ENCODE measurements around the gene KCNK3. TPM values are rescaled to one million over a fixed set of nuclear protein-coding genes. Genes with fewer than 3 reads are reported as not detected.

The KCNK3 gene
- total and polyA plus RNA-seq, 2 donors (not counting 3 experiments of a cell fraction or from before 2014, with no cell fraction given) = not detected

DNA sequence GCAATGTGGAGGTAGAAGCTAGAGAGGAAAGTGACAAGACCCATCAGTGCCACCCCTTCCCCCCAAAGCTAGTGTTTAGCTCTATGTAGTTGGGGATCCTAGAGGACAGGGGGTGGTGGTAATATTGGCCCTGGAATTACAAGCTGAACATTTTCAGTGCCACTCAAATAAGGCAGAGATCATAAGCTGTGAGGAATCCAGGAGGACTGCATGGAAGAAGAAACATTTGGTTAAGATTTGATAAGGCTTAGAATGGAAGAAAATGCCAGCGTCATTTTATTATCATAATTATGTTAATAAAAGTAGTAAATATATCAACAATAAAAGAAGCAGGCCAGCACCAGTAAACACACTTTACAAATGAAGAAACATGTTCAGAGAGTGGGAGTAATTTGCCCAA lies 33.7 kb downstream of the KCNK3 start:
- H4K20me1 ChIP-seq (replicated peaks; ENCODE audit: control insufficient read depth, extremely low read depth, insufficient read depth, low read length) = no peaks in the 10 kb centered on the region
- dilution Hi-C loops (cut with MboI; ENCODE audit: extremely low pct_ligation_motif_present, low sequenced_read_pairs) = no loop called here
- ChIA-PET CTCF (interaction anchor here (2.4 kb wide), 1 partner anchor 121 kb away, joined by 10 read pairs; no protein-coding TSS in a partner anchor), POLR2A (no interaction called here)
- no peaks in the 10 kb centered on the region for H3K9me3 ChIP-seq (replicated peaks; ENCODE audit: control insufficient read depth, insufficient read depth, low read length)
- TF ChIP-seq EZH2 (IDR thresholded peaks at IDR 0.05; ENCODE audit: borderline replicate concordance, low read depth, low read length, severe bottlenecking) (no peak), MYC (IDR thresholded peaks at IDR 0.05; ENCODE audit: low read depth, low read length) (no peak), POLR2AphosphoS5 (IDR thresholded peaks at IDR 0.05; ENCODE audit: insufficient read depth, low read depth, low read length) (no peak), FOS (IDR thresholded peaks at IDR 0.05; ENCODE audit: borderline replicate concordance, insufficient read depth, low read length) (no peak), JUN (IDR thresholded peaks at IDR 0.05; ENCODE audit: borderline replicate concordance, insufficient read depth, insufficient read length, low read depth) (no peak), POLR2A (IDR thresholded peaks at IDR 0.05; ENCODE audit: low read depth, low read length) (no peak), GATA2 (IDR thresholded peaks at IDR 0.05; ENCODE audit: insufficient read depth, insufficient read length, low read depth, low read length) (no peak)
- TF ChIP-seq, protein P1, sequence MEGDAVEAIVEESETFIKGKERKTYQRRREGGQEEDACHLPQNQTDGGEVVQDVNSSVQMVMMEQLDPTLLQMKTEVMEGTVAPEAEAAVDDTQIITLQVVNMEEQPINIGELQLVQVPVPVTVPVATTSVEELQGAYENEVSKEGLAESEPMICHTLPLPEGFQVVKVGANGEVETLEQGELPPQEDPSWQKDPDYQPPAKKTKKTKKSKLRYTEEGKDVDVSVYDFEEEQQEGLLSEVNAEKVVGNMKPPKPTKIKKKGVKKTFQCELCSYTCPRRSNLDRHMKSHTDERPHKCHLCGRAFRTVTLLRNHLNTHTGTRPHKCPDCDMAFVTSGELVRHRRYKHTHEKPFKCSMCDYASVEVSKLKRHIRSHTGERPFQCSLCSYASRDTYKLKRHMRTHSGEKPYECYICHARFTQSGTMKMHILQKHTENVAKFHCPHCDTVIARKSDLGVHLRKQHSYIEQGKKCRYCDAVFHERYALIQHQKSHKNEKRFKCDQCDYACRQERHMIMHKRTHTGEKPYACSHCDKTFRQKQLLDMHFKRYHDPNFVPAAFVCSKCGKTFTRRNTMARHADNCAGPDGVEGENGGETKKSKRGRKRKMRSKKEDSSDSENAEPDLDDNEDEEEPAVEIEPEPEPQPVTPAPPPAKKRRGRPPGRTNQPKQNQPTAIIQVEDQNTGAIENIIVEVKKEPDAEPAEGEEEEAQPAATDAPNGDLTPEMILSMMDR (IDR thresholded peaks at IDR 0.05; ENCODE audit: extremely low read depth in 1 of 2, insufficient read depth in 1 of 2, low read depth in 1 of 2, low read length in 2 of 2) = no peak
- TF ChIP-seq, protein P2, sequence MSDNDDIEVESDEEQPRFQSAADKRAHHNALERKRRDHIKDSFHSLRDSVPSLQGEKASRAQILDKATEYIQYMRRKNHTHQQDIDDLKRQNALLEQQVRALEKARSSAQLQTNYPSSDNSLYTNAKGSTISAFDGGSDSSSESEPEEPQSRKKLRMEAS (IDR thresholded peaks at IDR 0.05; ENCODE audit: insufficient read depth, insufficient read length) = no peak
- intact Hi-C loops (cut with micrococcal nuclease) = no loop called here
- no peaks in the 10 kb centered on the region for H3K79me2 ChIP-seq (ENCODE audit: control insufficient read depth, insufficient read depth, low read length)
- no peaks in the 10 kb centered on the region for H3K36me3 ChIP-seq (ENCODE audit: control insufficient read depth in 2 of 2, extremely low read depth in 1 of 2, insufficient read depth in 2 of 2, low read length in 2 of 2)
- no peak overlapping the region for H3K9ac ChIP-seq (replicated peaks; ENCODE audit: extremely low read depth, insufficient read depth, low read length)
- no peak overlapping the region for H3K4me2 ChIP-seq (ENCODE audit: insufficient read depth, low read length)
- FAIRE-seq = no peak
- no peak for DNase-seq (ENCODE audit: low read depth, low spot score)
- no peaks in the 10 kb centered on the region for H3K9me1 ChIP-seq (replicated peaks; ENCODE audit: control insufficient read depth, extremely low read depth, insufficient read depth, low read length)
- no peak overlapping the region for H2AFZ ChIP-seq (ENCODE audit: low read depth, low read length)
- H3K27ac ChIP-seq (ENCODE audit: insufficient read depth, low read depth, low read length) = no peak overlapping the region
- peaks cover 0 to 7% of the 10 kb centered on the region in 2 experiments for H3K27me3 ChIP-seq (ENCODE audit: control insufficient read depth in 2 of 2, insufficient read depth in 2 of 2, low read length in 2 of 2)
- no peak overlapping the region for H3K4me3 ChIP-seq (replicated peaks in 1 of 3; ENCODE audit: insufficient read depth in 1 of 3, low read depth in 1 of 3, low read length in 3 of 3)
- BruUV-seq (replicated peaks) = no TSS peak
- H3K4me1 ChIP-seq (ENCODE audit: control insufficient read depth, extremely low read depth, insufficient read depth, low read length) = peaks cover 4% of the 10 kb centered on the region

Data from endothelial cell of umbilical vein (primary cell).